ENCODE data around the gene TMEM259. TPM values are rescaled to one million over a fixed set of nuclear protein-coding genes. Genes with fewer than 3 reads are reported as not detected.

TMEM259 gene
- total and polyA plus RNA-seq, 9 of the 15 experiments (the other 6 are each of a cell fraction or from before 2014, with no cell fraction given), result 0.52 to 231 (median 63.6) TPM

DNA sequence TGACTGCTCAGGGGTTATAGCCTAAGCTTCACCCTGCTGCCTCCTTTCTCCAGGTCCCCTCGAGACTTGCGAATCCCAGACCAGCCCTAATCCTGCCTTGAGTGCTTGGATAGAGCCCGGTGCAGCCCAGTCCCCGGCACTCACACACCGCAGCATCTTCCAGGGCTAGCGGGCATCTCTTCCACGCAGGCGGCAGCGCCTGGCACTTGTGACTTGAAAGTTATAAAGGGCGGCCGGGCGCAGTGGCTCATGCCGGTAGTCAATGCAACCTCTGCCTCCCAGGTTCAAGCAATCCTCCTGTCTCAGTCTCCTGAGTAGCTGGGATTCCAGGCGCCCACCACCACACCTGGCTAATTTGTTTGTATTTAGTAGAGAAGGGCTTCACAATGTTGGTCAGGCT, 34.8 kb downstream of the TMEM259 start:
- CTCF ChIA-PET (ENCODE audit: low intra/inter-chr PET ratio), result no interaction called here
- POLR2A ChIA-PET, result interaction anchor here (0.6 to 1.8 kb wide), 2 partner anchors 63 to 67 kb away, joined by 3 to 5 read pairs; no protein-coding TSS in a partner anchor
- intact Hi-C loops (cut with micrococcal nuclease) (no loop called here), in situ Hi-C loops (cut with MboI) (loop anchor here (5.0 kb wide), 1 partner anchor 224 kb away; no protein-coding TSS in a partner anchor)
- Histone ChIP-seq H2AFZ (ENCODE audit: low read depth, low read length) (no peak overlapping the region), H3K9ac (ENCODE audit: insufficient read depth in 1 of 2, low read depth in 2 of 2, low read length in 2 of 2) (peak overlapping the region in 1 of 2 experiments; percentile 98; a peak in 2 of 4 replicates), H3K36me3 (ENCODE audit: control insufficient read depth, insufficient read depth, low read length) (peaks cover 55% of the 10 kb centered on the region; the same call in 2 of the 3 replicates), H3K4me1 (replicated peaks in 1 of 2; ENCODE audit: control insufficient read depth in 2 of 2, insufficient read depth in 2 of 2, low read length in 2 of 2) (peaks cover 16 to 80% of the 10 kb centered on the region in 2 experiments; a peak in 4 of 5 replicates), H3K9me3 (replicated peaks; ENCODE audit: control insufficient read depth, insufficient read depth, low read depth, low read length) (no peaks in the 10 kb centered on the region), H3K4me3 (no peak overlapping the region), H3K79me2 (ENCODE audit: control insufficient read depth, insufficient read depth, low read length) (peaks cover 23% of the 10 kb centered on the region), H3K9me1 (ENCODE audit: control insufficient read depth, insufficient read depth, low read length) (peaks cover 3% of the 10 kb centered on the region), H3K27me3 (ENCODE audit: control insufficient read depth in 2 of 2, insufficient read depth in 2 of 2, low read length in 2 of 2) (no peaks in the 10 kb centered on the region), H3K4me2 (ENCODE audit: insufficient read depth, low read length) (no peak overlapping the region), H3K27ac (ENCODE audit: extremely low read depth, low read depth, low read length) (no peak overlapping the region), H4K20me1 (replicated peaks; ENCODE audit: control insufficient read depth, insufficient read depth, low read length) (no peaks in the 10 kb centered on the region)
- BruUV-seq (replicated peaks), result no TSS peak
- no peak for ATAC-seq
- 90% methylated on average over 14 of the region's 14 CpGs for whole genome bisulfite sequencing (ENCODE audit: insufficient coverage, low coverage, missing lambda C conversion rate)
- TF ChIP-seq RBFOX2 (IDR thresholded peaks at IDR 0.05; ENCODE audit: low read depth, low read length), result peak; percentile 40; the same call in 1 of the 2 replicates
- TF ChIP-seq, protein P1, sequence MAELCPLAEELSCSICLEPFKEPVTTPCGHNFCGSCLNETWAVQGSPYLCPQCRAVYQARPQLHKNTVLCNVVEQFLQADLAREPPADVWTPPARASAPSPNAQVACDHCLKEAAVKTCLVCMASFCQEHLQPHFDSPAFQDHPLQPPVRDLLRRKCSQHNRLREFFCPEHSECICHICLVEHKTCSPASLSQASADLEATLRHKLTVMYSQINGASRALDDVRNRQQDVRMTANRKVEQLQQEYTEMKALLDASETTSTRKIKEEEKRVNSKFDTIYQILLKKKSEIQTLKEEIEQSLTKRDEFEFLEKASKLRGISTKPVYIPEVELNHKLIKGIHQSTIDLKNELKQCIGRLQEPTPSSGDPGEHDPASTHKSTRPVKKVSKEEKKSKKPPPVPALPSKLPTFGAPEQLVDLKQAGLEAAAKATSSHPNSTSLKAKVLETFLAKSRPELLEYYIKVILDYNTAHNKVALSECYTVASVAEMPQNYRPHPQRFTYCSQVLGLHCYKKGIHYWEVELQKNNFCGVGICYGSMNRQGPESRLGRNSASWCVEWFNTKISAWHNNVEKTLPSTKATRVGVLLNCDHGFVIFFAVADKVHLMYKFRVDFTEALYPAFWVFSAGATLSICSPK (IDR thresholded peaks at IDR 0.05; ENCODE audit: borderline replicate concordance), result no peak
- no peak for DNase-seq (ENCODE audit: extremely low read depth in 1 of 4, low spot score in 3 of 4)
- FAIRE-seq, result no peak
